Fibroblast of upper back skin (primary cell): ENCODE results near the gene RARG.

Experiments used
- DNase-seq: peaks from one replicate; pipeline ENCODE4 v3.0.0-alpha.2; 2013

The RARG gene

GRCh38 chr12:53241623-53242412 is 9.8 kb upstream of the RARG start:
- no peak for DNase-seq

GRCh38 chr12:53239643-53240258 is 7.7 kb upstream of the RARG start:
- no peak for DNase-seq

- DNase-seq: no peak
Measured at GRCh38 chr12:53236443-53237111, 4.6 kb upstream of the RARG start.

GRCh38 chr12:53235742-53236442 is 3.9 kb upstream of the RARG start:
- no peak for DNase-seq

GRCh38 chr12:53235164-53235563 is 3.2 kb upstream of the RARG start:
- DNase-seq: no peak

GRCh38 chr12:53234271-53234914 is 2.4 kb upstream of the RARG start:
- DNase-seq: no peak

GRCh38 chr12:53233671-53234121 is 1.7 kb upstream of the RARG start:
- peak; percentile 28 for DNase-seq

GRCh38 chr12:53232646-53233461 is 845 bp upstream of the RARG start:
- DNase-seq: peak; percentile 9

- no peak for DNase-seq
Measured at GRCh38 chr12:53231671-53231920, 413 bp downstream of the RARG start.

- no peak for DNase-seq
Measured at GRCh38 chr12:53230108-53230845, 1.7 kb downstream of the RARG start.

GRCh38 chr12:53229454-53229853 is 2.6 kb downstream of the RARG start:
- DNase-seq: no peak

GRCh38 chr12:53227836-53228235 is 4.2 kb downstream of the RARG start:
- DNase-seq: no peak

GRCh38 chr12:53227341-53227740 is 4.7 kb downstream of the RARG start:
- DNase-seq: no peak

- DNase-seq: no peak
Measured at GRCh38 chr12:53226815-53227214, 5.2 kb downstream of the RARG start.

- no peak for DNase-seq
Measured at GRCh38 chr12:53225635-53226424, 6.2 kb downstream of the RARG start.

GRCh38 chr12:53224897-53225634 is 6.9 kb downstream of the RARG start:
- DNase-seq: no peak

GRCh38 chr12:53224061-53224896 is 7.7 kb downstream of the RARG start:
- DNase-seq: peak; percentile 65

GRCh38 chr12:53223389-53224060 is 8.5 kb downstream of the RARG start:
- peak; percentile 84 for DNase-seq
